Activated naive CD4-positive, alpha-beta T cell treated with anti-CD3 and anti-CD28 coated beads, Interleukin-2, amount 10 ng/mL, durations not matched to agents 7 days and 5 days (primary cell): Measurements from ENCODE around the gene CER1.
A peak's percentile ranks its signal among the peaks of the same experiment; 100 is the strongest.
"Not testable (repeated sequence)": the region's sequence is repeated elsewhere in the genome, so short reads cannot be mapped to it uniquely, and the experiment has no call there.

Experiments used
- CTCF ChIA-PET: fragments of 350-600 bp; sonication (Branson Sonifier 250); formaldehyde crosslinking; loops from one replicate; lab custom pipeline; 2021; ENCODE audit warnings: antibody characterized with exemption; lab: Charles Lee
- DNase-seq: peaks from one replicate; pipeline ENCODE4 v3.0.0-alpha.2; 2020
- H3K27ac Mint-ChIP-seq: one replicate; pipeline ENCODE4 v1.8.0; 2021; ENCODE audit warnings: mild to moderate bottlenecking, moderate library complexity, mixed read lengths
- H3K27me3 Mint-ChIP-seq: one replicate; pipeline ENCODE4 v1.8.0; 2021; ENCODE audit warnings: mild to moderate bottlenecking, mixed read lengths
- H3K36me3 Mint-ChIP-seq: one replicate; pipeline ENCODE4 v1.8.0; 2021; ENCODE audit warnings: mixed read lengths
- H3K4me1 Mint-ChIP-seq: one replicate; pipeline ENCODE4 v1.8.0; 2021; ENCODE audit warnings: mixed read lengths
- H3K4me3 Mint-ChIP-seq: one replicate; pipeline ENCODE4 v1.8.0; 2021; ENCODE audit warnings: mild to moderate bottlenecking, moderate library complexity, mixed read lengths
- H3K9me3 Mint-ChIP-seq: one replicate; pipeline ENCODE4 v1.8.0; 2021; ENCODE audit warnings: mixed read lengths

CER1 gene

DNA sequence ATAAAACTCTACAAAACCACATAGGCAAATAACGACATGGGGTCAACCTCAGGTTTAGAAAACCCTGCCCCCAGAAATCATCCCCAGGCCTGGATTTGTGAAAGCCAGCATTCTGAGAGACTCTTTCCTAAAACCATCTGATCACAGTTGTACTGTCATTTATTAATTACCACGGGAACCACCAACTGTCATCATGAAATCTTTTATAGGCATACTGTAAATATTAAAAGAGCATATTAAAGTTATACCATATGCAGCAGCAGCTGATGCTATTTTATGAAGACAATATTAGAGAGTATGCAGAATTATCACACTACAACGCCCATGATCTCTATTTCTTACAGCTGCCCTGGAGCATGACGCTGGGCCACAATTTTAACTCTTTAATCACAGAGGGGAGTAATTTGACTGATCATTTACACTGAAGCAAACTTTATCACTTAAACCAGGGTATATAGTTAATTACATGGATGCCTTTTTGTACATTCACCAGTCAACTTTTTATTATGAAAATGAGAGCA is 20.3 kb downstream of the CER1 start:
- Mint-ChIP-seq H3K27ac (no peak overlapping the region), H3K4me3 (no peak overlapping the region), H3K9me3 (peaks cover 18% of the 10 kb centered on the region), H3K4me1 (no peaks in the 10 kb centered on the region), H3K36me3 (peaks cover 2% of the 10 kb centered on the region), H3K27me3 (peaks cover 3% of the 10 kb centered on the region)
- CTCF ChIA-PET: interaction anchor here (0.9 kb wide), 1 partner anchor 12 kb away, joined by 3 read pairs; no protein-coding TSS in a partner anchor
- DNase-seq: no peak

DNA sequence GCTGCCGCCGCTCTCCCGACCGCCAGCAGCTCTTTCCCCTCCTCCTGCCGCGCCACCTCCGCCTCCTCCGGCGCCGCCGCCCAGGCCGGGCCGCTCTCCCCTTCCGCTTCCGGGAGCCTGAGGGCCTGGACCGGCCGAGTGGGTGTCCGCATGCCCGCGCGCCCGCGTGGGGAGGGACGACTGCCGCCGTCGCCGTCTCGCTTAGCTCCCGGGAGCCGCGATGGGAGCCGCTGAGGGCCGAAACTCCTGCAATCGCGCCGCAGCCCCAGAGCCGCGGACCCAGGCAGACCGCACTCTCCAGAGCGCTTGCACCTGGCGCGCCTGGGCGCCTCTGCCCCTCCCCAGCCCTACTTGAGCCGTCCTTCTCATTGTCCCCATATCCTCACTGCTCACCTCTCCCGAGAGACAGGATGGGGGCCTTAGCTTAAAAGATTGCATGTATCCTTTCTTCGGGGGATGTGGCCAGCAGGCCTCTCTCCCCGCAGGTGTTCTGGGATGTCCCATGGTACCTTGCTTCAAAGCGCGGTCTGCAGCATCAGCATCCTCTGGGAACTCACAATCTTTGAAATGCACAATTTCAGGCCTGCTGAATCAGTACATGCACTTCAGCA is 29.2 kb downstream of the CER1 start, which contains the start of gene ZDHHC21:
TSS of gene ZDHHC21 (minus strand) at position 182 of the 611 bp plus-strand sequence. CDS start 19,092 bp downstream, outside the sequence.
- peaks cover 15% of the 10 kb centered on the region for H3K36me3 Mint-ChIP-seq
- peaks cover 30% of the 10 kb centered on the region for H3K4me1 Mint-ChIP-seq
- peak within 1 kb of the TSS; percentile 83 for H3K27ac Mint-ChIP-seq
- no peaks in the 10 kb centered on the region for H3K9me3 Mint-ChIP-seq
- CTCF ChIA-PET: no interaction called here
- peaks cover 4% of the 10 kb centered on the region for H3K27me3 Mint-ChIP-seq
- DNase-seq: peak; percentile 73
- H3K4me3 Mint-ChIP-seq: peak within 1 kb of the TSS; percentile 93

GRCh38 chr9:14692470-14693250 is 29.9 kb downstream of the CER1 start:
- Mint-ChIP-seq H3K4me1 (peaks cover 33% of the 10 kb centered on the region), H3K4me3 (peak overlapping the region; percentile 93), H3K36me3 (peaks cover 18% of the 10 kb centered on the region), H3K27ac (peak overlapping the region; percentile 80), H3K27me3 (peaks cover 4% of the 10 kb centered on the region), H3K9me3 (no peaks in the 10 kb centered on the region)
- CTCF ChIA-PET: interaction anchor here (1.0 kb wide), 1 partner anchor 40 kb away, joined by 6 read pairs; no protein-coding TSS in a partner anchor
- DNase-seq: no peak

- Mint-ChIP-seq H3K9me3 (no peaks in the 10 kb centered on the region), H3K27me3 (no peaks in the 10 kb centered on the region), H3K4me3 (no peak overlapping the region), H3K27ac (no peak overlapping the region), H3K36me3 (peaks cover 28% of the 10 kb centered on the region), H3K4me1 (peaks cover 33% of the 10 kb centered on the region)
- no peak for DNase-seq
- CTCF ChIA-PET: no interaction called here
Observed at GRCh38 chr9:14690948-14691730, 31.4 kb downstream of the CER1 start.

GRCh38 chr9:14687042-14687719 is 35.4 kb downstream of the CER1 start:
- Mint-ChIP-seq H3K4me3 (no peak overlapping the region), H3K27me3 (no peaks in the 10 kb centered on the region)
- CTCF ChIA-PET: interaction anchor here (1.6 kb wide), 1 partner anchor 40 kb away, joined by 3 read pairs; no protein-coding TSS in a partner anchor

GRCh38 chr9:14686168-14686567 is 36.4 kb downstream of the CER1 start:
- peaks cover 1% of the 10 kb centered on the region for H3K9me3 Mint-ChIP-seq
- CTCF ChIA-PET: interaction anchor here (1.6 kb wide), 1 partner anchor 39 kb away, joined by 3 read pairs; no protein-coding TSS in a partner anchor
- no peak for DNase-seq
- no peak overlapping the region for H3K4me3 Mint-ChIP-seq
- H3K27me3 Mint-ChIP-seq: no peaks in the 10 kb centered on the region
- H3K36me3 Mint-ChIP-seq: peaks cover 46% of the 10 kb centered on the region
- peaks cover 10% of the 10 kb centered on the region for H3K4me1 Mint-ChIP-seq
- H3K27ac Mint-ChIP-seq: no peak overlapping the region

More at GRCh38 chr9:14687042-14687719, 35.4 kb downstream of the CER1 start:
- peaks cover 1% of the 10 kb centered on the region for H3K9me3 Mint-ChIP-seq
- H3K27ac Mint-ChIP-seq: no peak overlapping the region
- peaks cover 19% of the 10 kb centered on the region for H3K4me1 Mint-ChIP-seq
- H3K36me3 Mint-ChIP-seq: peaks cover 41% of the 10 kb centered on the region
- no peak for DNase-seq

GRCh38 chr9:14682616-14683015 is 39.9 kb downstream of the CER1 start:
- H3K4me3 Mint-ChIP-seq, H3K27me3 Mint-ChIP-seq, CTCF ChIA-PET, H3K9me3 Mint-ChIP-seq, DNase-seq, H3K27ac Mint-ChIP-seq, H3K4me1 Mint-ChIP-seq: not testable (repeated sequence)
- H3K36me3 Mint-ChIP-seq: peaks cover 29% of the 10 kb centered on the region

GRCh38 chr9:14678776-14679175 is 43.8 kb downstream of the CER1 start:
- CTCF ChIA-PET: no interaction called here
- Mint-ChIP-seq H3K27ac (no peak overlapping the region), H3K4me1 (no peaks in the 10 kb centered on the region), H3K36me3 (peaks cover 11% of the 10 kb centered on the region), H3K27me3 (no peaks in the 10 kb centered on the region), H3K9me3 (no peaks in the 10 kb centered on the region), H3K4me3 (no peak overlapping the region)
- DNase-seq: no peak

GRCh38 chr9:14677872-14678271 is 44.7 kb downstream of the CER1 start:
- DNase-seq: no peak
- H3K4me3 Mint-ChIP-seq: no peak overlapping the region
- no peaks in the 10 kb centered on the region for H3K27me3 Mint-ChIP-seq
- no peaks in the 10 kb centered on the region for H3K9me3 Mint-ChIP-seq
- H3K4me1 Mint-ChIP-seq: no peaks in the 10 kb centered on the region
- peaks cover 10% of the 10 kb centered on the region for H3K36me3 Mint-ChIP-seq
- CTCF ChIA-PET: no interaction called here
- no peak overlapping the region for H3K27ac Mint-ChIP-seq

- Mint-ChIP-seq H3K9me3 (no peaks in the 10 kb centered on the region), H3K4me1 (no peaks in the 10 kb centered on the region), H3K27me3 (no peaks in the 10 kb centered on the region), H3K36me3 (peaks cover 7% of the 10 kb centered on the region), H3K4me3 (no peak overlapping the region), H3K27ac (no peak overlapping the region)
- DNase-seq: no peak
- CTCF ChIA-PET: no interaction called here
Observed at GRCh38 chr9:14677396-14677795, 45.1 kb downstream of the CER1 start.

DNA sequence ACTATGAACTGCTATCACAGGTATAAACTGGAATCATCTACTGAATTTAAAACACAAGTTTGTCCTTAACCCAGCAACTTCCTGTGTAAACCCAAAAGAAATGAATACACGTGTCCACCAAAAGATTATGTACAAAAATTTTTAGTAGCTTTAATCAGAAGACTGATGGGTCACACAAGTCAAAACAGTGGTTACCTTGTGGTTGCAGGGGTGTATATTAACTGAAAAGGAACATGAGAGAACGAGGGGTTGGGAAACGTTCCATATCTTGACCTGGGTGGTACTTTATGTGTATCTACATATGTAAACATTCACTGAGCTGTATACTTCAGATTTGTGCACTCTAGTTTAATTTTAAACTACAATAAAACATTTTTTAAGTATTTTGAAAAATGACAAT is 47.9 kb downstream of the CER1 start:
- H3K27me3 Mint-ChIP-seq: no peaks in the 10 kb centered on the region
- H3K27ac Mint-ChIP-seq: no peak overlapping the region
- CTCF ChIA-PET: no interaction called here
- no peak overlapping the region for H3K4me3 Mint-ChIP-seq
- no peaks in the 10 kb centered on the region for H3K9me3 Mint-ChIP-seq
- no peak for DNase-seq
- H3K36me3 Mint-ChIP-seq: peaks cover 7% of the 10 kb centered on the region
- peaks cover 3% of the 10 kb centered on the region for H3K4me1 Mint-ChIP-seq

- CTCF ChIA-PET: no interaction called here
Observed at GRCh38 chr9:14671377-14671776, 51.2 kb downstream of the CER1 start.

DNA sequence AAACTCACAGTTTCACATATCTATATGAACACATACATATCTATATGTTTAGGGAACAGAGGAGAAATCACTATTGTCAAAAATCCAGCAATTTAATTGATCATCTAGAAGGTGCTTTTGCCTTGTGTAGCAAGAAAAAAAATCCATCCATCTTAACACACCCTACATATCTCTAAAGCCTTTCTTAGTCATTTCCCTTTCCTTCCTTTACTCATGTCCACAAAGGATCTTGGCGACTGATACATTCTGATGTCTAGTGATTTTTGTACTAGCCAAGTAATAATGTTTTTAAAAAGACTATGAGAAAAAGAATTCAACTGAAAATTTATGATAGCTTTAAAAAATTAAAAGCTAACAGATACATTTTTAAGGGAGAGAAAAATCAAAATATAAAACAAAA is 51.8 kb downstream of the CER1 start:
- Mint-ChIP-seq H3K4me3 (no peak overlapping the region), H3K4me1 (peaks cover 3% of the 10 kb centered on the region), H3K27me3 (no peaks in the 10 kb centered on the region), H3K27ac (no peak overlapping the region), H3K9me3 (no peaks in the 10 kb centered on the region), H3K36me3 (peaks cover 7% of the 10 kb centered on the region)
- DNase-seq: no peak
- CTCF ChIA-PET: no interaction called here

More at GRCh38 chr9:14671377-14671776, 51.2 kb downstream of the CER1 start:
- H3K4me3 Mint-ChIP-seq: no peak overlapping the region
- H3K4me1 Mint-ChIP-seq: peaks cover 3% of the 10 kb centered on the region
- H3K27me3 Mint-ChIP-seq: no peaks in the 10 kb centered on the region
- H3K27ac Mint-ChIP-seq: no peak overlapping the region
- H3K9me3 Mint-ChIP-seq: no peaks in the 10 kb centered on the region
- peaks cover 7% of the 10 kb centered on the region for H3K36me3 Mint-ChIP-seq
- DNase-seq: no peak
